GM12878 (cell line): ENCODE measurements around the gene TACC2. TPM values are rescaled to one million over a fixed set of nuclear protein-coding genes. Genes with fewer than 3 reads are reported as not detected.

Experiments
- ATAC-seq: fragments of 200-7000 bp; cut with Tn5 transposase; 3 replicates; pipeline ENCODE4 v1.9.1; 2020; ENCODE audit warnings: mild to moderate bottlenecking, moderate library complexity
- BruUV-seq: library from RNA; stranded (reverse); fragments of 400-500 nt; replicated peaks from 2 replicates; lab custom pipeline; 2021; lab: Mats Ljungman, UMichigan
- CTCF ChIA-PET: fragments of 300-600 bp; sonication (Branson Sonifier 250); formaldehyde crosslinking; extraction: SDS; loops from one replicate; lab custom pipeline; 2021; ENCODE audit warnings: inconsistent platforms; lab: Yijun Ruan, JAX
- POLR2A ChIA-PET: fragments of 350-600 bp; formaldehyde crosslinking; extraction: SDS; loops from one replicate; lab custom pipeline; 2021; ENCODE audit warnings: inconsistent platforms; lab: Charles Lee
- RAD21 ChIA-PET: fragments of 300-600 bp; sonication (Branson Sonifier 250); formaldehyde crosslinking; loops from one replicate; lab custom pipeline; 2023; ENCODE audit warnings: antibody characterized with exemption; ENCODE audit not compliant: unreplicated experiment; lab: Charles Lee
- SMC1A ChIA-PET: fragments of 300-600 bp; sonication (Branson Sonifier 250); formaldehyde crosslinking; loops from one replicate; lab custom pipeline; 2023; ENCODE audit not compliant: unreplicated experiment, uncharacterized antibody; lab: Charles Lee
- DNase-seq: peaks from one replicate; pipeline ENCODE4 v3.0.0-alpha.2; 2011; ENCODE audit warnings: low read depth, low spot score
- FAIRE-seq: peaks from 3 replicates; lab custom pipeline; 2011; peaks lifted over from hg19 to GRCh38; lab: Jason Lieb, UNC
- H2AFZ ChIP-seq: 2 replicates; pipeline ENCODE4 v1.6.0; 2011; ENCODE audit warnings: low read depth, low read length, control low read depth; ENCODE audit not compliant: control insufficient read depth
- H3K27ac ChIP-seq: 2 replicates; pipeline ENCODE4 v1.5.1; 2011; ENCODE audit warnings: control low read depth; ENCODE audit not compliant: control insufficient read depth, insufficient read depth
- H3K27me3 ChIP-seq, 2 experiments: replicated peaks in 1 of 2; 2 replicates each; pipeline versions ENCODE4 v1.6.0 to v1.6.1; 2011; ENCODE audit warnings: low read length in 1 of 2; ENCODE audit not compliant: control insufficient read depth in 2 of 2, insufficient read depth in 2 of 2
- H3K36me3 ChIP-seq, 2 experiments: 2 replicates each; pipeline ENCODE4 v1.5.1; 2011; ENCODE audit warnings: low read length in 1 of 2; ENCODE audit not compliant: control insufficient read depth in 2 of 2, insufficient read depth in 2 of 2
- H3K4me1 ChIP-seq: 2 replicates; pipeline ENCODE4 v1.6.1; 2011; ENCODE audit warnings: mild to moderate bottlenecking, low read length, moderate library complexity, mixed read lengths; ENCODE audit not compliant: control insufficient read depth, insufficient read depth
- H3K4me2 ChIP-seq: 2 replicates; pipeline ENCODE4 v1.6.0; 2011; ENCODE audit warnings: control low read depth; ENCODE audit not compliant: control insufficient read depth, insufficient read depth
- H3K4me3 ChIP-seq: fragments of 200-600 bp; sonication (generic); 2 replicates; pipeline ENCODE4 v1.5.1; 2016
- H3K79me2 ChIP-seq: 2 replicates; pipeline ENCODE4 v1.6.0; 2011; ENCODE audit warnings: low read length; ENCODE audit not compliant: control insufficient read depth, insufficient read depth
- H3K9ac ChIP-seq: 2 replicates; pipeline ENCODE4 v1.8.0; 2011; ENCODE audit warnings: low read length, control low read depth, mixed read lengths; ENCODE audit not compliant: control insufficient read depth, insufficient read depth
- H3K9me3 ChIP-seq: replicated peaks from 3 replicates; pipeline ENCODE4 v1.5.1; 2011; ENCODE audit warnings: mild to moderate bottlenecking, low read length; ENCODE audit not compliant: control insufficient read depth, insufficient read depth
- H4K20me1 ChIP-seq: 2 replicates; pipeline ENCODE4 v1.6.0; 2011; ENCODE audit not compliant: control insufficient read depth, insufficient read depth
- RFX5 ChIP-seq: IDR thresholded peaks from 2 replicates; pipeline ENCODE4 v1.6.1; 2011; ENCODE audit warnings: low read depth, low read length, improper control_type of control experiment
- ZNF274 ChIP-seq: IDR thresholded peaks from one replicate; pipeline ENCODE4 v1.8.0; 2011; ENCODE audit not compliant: insufficient read length, insufficient read depth
- WGBS: methylation state at CpG from one replicate; pipeline ENCODE4 v1.1.6; 2016; ENCODE audit warnings: low lambda C conversion rate; ENCODE audit not compliant: insufficient replicate concordance, insufficient coverage; ENCODE audit errors: missing lambda C conversion rate; 5-methylcytosine and 5-hydroxymethylcytosine counted together
- in situ Hi-C: fragments of 300-500 bp; cut with MboI; formaldehyde crosslinking; loops from 9 replicates; pipeline ENCODE4 v1.14.3; 2018; ENCODE audit warnings: mixed read lengths
- intact Hi-C: fragments of 100-400 bp; cut with micrococcal nuclease; formaldehyde crosslinking; loops from one replicate; pipeline ENCODE4 v1.14.2; 2022; ENCODE audit not compliant: unreplicated experiment
- polyA plus RNA-seq, 11 experiments: library from polyadenylated mRNA; depleted of rRNA in 4 of 11; unstranded in 6 of 11; stranded (reverse) in 5 of 11; fragments of >200 nt; fragmentation: Nextera tagmentation in 4 of 11; fragmentation: Illumina TruSeq in 1 of 11; extraction: Ambion mirVana in 4 of 11; extraction: Trizol in 1 of 11; gene quantifications; 1 replicate in 1 of 11; 2 replicates in 10 of 11; pipeline versions ENCODE4 v1.2.1 to v1.2.3, GENCODE V29; 2011 to 2016; ENCODE audit warnings: inconsistent platforms in 2 of 11, missing spikeins in 2 of 11, low read depth in 1 of 11
- total RNA-seq, 4 experiments: library from RNA; depleted of rRNA in 3 of 4; stranded (reverse); fragments of >200 nt in 3 of 4; fragmentation: Illumina TruSeq in 1 of 4; extraction: Trizol in 1 of 4; gene quantifications; 2 replicates each; pipeline versions ENCODE4 v1.2.1 to v1.2.3, GENCODE V29; 2013 to 2021
- TF ChIP-seq, protein P1 (sequence below): fragments of 450-650 bp; IDR thresholded peaks from 2 replicates; pipeline ENCODE4 v1.6.1; 2018; ENCODE audit warnings: mild to moderate bottlenecking, low read depth, moderate library complexity; ENCODE audit not compliant: partially characterized antibody
- TF ChIP-seq, protein P2 (sequence below): fragments of 450-650 bp; IDR thresholded peaks from 2 replicates; pipeline ENCODE4 v1.6.1; 2016; ENCODE audit warnings: mild to moderate bottlenecking
- TF ChIP-seq, protein P3 (sequence below): fragments of 450-650 bp; IDR thresholded peaks from 2 replicates; pipeline ENCODE4 v1.6.1; 2017; ENCODE audit warnings: low read depth, mild to moderate bottlenecking, moderate library complexity

Gene TACC2
- total and polyA plus RNA-seq, 10 of the 15 experiments (the other 5 are each of a cell fraction or from before 2014, with no cell fraction given): 0.07 to 0.64 (median 0.13) TPM; not detected in 5

DNA sequence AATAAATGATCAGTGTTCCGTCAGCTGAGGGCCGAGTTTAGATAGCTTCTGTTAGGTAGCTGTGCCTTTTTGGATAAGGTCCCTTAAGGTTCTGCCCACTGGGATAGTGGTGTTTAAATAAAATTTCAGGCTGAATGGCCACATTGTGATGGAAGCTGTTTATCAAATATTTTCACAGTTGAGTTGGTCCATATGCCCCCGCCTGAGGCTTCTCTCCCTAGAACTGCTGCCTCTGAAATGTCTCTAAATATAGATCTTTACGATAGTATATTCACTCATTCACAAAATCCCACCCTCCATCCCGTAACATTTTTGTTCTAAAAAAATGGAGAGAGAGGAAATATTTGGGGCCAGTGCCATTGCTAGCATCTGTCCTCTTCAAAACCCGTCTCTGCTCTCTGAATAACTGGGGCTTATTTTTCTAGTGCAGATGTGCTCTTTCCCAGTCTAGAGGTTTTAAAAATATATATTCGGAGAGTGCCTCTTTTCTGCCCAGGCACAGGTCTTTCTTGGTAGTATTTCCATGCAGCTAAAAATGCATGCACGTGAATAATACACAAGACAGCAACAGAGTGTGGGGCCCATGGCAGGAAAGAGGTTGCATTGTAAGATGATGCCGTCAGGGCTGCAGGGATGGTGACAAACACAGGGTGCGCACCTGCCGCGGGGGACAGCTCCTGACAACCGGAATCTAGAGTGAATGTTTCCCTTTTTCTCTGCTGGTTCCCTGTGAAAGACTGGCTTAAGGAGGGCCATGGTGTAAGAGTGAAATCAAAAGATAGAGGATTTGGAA, 176.7 kb downstream of the TACC2 start (continued):
- TF ChIP-seq, protein P1, sequence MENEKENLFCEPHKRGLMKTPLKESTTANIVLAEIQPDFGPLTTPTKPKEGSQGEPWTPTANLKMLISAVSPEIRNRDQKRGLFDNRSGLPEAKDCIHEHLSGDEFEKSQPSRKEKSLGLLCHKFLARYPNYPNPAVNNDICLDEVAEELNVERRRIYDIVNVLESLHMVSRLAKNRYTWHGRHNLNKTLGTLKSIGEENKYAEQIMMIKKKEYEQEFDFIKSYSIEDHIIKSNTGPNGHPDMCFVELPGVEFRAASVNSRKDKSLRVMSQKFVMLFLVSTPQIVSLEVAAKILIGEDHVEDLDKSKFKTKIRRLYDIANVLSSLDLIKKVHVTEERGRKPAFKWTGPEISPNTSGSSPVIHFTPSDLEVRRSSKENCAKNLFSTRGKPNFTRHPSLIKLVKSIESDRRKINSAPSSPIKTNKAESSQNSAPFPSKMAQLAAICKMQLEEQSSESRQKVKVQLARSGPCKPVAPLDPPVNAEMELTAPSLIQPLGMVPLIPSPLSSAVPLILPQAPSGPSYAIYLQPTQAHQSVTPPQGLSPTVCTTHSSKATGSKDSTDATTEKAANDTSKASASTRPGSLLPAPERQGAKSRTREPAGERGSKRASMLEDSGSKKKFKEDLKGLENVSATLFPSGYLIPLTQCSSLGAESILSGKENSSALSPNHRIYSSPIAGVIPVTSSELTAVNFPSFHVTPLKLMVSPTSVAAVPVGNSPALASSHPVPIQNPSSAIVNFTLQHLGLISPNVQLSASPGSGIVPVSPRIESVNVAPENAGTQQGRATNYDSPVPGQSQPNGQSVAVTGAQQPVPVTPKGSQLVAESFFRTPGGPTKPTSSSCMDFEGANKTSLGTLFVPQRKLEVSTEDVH: no peak
- TF ChIP-seq, protein P2, sequence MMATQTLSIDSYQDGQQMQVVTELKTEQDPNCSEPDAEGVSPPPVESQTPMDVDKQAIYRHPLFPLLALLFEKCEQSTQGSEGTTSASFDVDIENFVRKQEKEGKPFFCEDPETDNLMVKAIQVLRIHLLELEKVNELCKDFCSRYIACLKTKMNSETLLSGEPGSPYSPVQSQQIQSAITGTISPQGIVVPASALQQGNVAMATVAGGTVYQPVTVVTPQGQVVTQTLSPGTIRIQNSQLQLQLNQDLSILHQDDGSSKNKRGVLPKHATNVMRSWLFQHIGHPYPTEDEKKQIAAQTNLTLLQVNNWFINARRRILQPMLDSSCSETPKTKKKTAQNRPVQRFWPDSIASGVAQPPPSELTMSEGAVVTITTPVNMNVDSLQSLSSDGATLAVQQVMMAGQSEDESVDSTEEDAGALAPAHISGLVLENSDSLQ: no peak

DNA sequence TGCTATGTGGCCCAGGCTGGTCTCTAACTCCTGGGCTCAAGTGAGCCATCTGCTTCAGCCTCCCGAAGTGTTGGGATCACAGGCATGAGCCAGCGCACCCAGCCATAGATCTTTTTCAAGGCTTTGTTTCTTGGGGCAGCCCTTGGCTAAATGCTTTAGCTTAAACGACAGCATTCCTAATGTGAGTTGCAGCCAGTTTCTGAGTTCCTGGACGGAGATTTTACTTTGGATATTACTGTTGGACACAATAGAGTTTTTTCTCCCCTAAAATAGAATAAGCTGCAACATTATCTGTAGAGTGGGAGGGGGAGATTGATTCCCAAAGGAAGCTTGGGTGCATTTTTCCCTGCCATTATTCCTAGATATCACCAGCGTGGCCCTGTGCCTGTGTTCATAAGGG, 179.1 kb downstream of the TACC2 start:
- intact Hi-C loops: no loop called here
- CTCF ChIA-PET: interaction anchor here (0.6 kb wide), 1 partner anchor 267 kb away, joined by 3 read pairs; no protein-coding TSS in a partner anchor
- 17% methylated on average over 5 of the region's 5 CpGs for WGBS
- SMC1A ChIA-PET: no interaction called here
- no TSS peak for BruUV-seq
- H3K4me1 ChIP-seq: no peaks in the 10 kb centered on the region
- no peak for FAIRE-seq
- no peak overlapping the region for H3K4me3 ChIP-seq
- TF ChIP-seq RFX5: no peak
- TF ChIP-seq ZNF274: no peak
- TF ChIP-seq, protein P3, sequence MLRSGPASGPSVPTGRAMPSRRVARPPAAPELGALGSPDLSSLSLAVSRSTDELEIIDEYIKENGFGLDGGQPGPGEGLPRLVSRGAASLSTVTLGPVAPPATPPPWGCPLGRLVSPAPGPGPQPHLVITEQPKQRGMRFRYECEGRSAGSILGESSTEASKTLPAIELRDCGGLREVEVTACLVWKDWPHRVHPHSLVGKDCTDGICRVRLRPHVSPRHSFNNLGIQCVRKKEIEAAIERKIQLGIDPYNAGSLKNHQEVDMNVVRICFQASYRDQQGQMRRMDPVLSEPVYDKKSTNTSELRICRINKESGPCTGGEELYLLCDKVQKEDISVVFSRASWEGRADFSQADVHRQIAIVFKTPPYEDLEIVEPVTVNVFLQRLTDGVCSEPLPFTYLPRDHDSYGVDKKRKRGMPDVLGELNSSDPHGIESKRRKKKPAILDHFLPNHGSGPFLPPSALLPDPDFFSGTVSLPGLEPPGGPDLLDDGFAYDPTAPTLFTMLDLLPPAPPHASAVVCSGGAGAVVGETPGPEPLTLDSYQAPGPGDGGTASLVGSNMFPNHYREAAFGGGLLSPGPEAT: no peak
- TF ChIP-seq, all 136 proteins: peak for 0
- no peak overlapping the region for H3K9ac ChIP-seq
- DNase-seq (no peak), ATAC-seq (no peak)
- RAD21 ChIA-PET: no interaction called here
- no peak overlapping the region for H3K4me2 ChIP-seq
- H3K27ac ChIP-seq: no peak overlapping the region
- H3K27me3 ChIP-seq: peaks cover 10 to 15% of the 10 kb centered on the region in 2 experiments
- H3K9me3 ChIP-seq: no peaks in the 10 kb centered on the region
- H3K36me3 ChIP-seq: no peaks in the 10 kb centered on the region
- no peaks in the 10 kb centered on the region for H3K79me2 ChIP-seq
- no peak overlapping the region for H2AFZ ChIP-seq
- no peaks in the 10 kb centered on the region for H4K20me1 ChIP-seq
- in situ Hi-C loops: no loop called here
- POLR2A ChIA-PET: interaction anchor here (0.7 kb wide), 1 partner anchor 8 kb away, joined by 6 read pairs; no protein-coding TSS in a partner anchor
